NCI-H187 treated with DMSO at 0.1 percent for 48 hours (cell line): ENCODE data around the gene MYO7B.
"Not testable (repeated sequence)": the region's sequence is repeated elsewhere in the genome, so short reads cannot be mapped to it uniquely, and the experiment has no call there.

Experiments used
- DNase-seq: peaks from one replicate; lab custom pipeline; 2025; lab: John Stamatoyannopoulos, UW

Gene MYO7B

GRCh38 chr2:127523269-127523939 is 12.1 kb upstream of the MYO7B start:
- no peak for DNase-seq

GRCh38 chr2:127524198-127524834 is 11.2 kb upstream of the MYO7B start:
- DNase-seq, result not testable (repeated sequence)

- DNase-seq, result no peak
Measured at GRCh38 chr2:127525691-127526131, 9.8 kb upstream of the MYO7B start.

- peak; percentile 52 for DNase-seq
Measured at GRCh38 chr2:127526132-127527000, 9.1 kb upstream of the MYO7B start, which contains the start of gene IWS1. TSS of gene IWS1 (minus strand) at chr2:127526489. CDS start at chr2:127526208, 281 bp downstream.

GRCh38 chr2:127527001-127527804 is 8.3 kb upstream of the MYO7B start:
- DNase-seq, result no peak

- no peak for DNase-seq
Measured at GRCh38 chr2:127528487-127528886, 7.0 kb upstream of the MYO7B start.

GRCh38 chr2:127529416-127529815 is 6.1 kb upstream of the MYO7B start:
- DNase-seq, result not testable (repeated sequence)

- no peak for DNase-seq
Measured at GRCh38 chr2:127530245-127531140, 5.0 kb upstream of the MYO7B start.

- no peak for DNase-seq
Measured at GRCh38 chr2:127531221-127531648, 4.2 kb upstream of the MYO7B start.

GRCh38 chr2:127532296-127532695 is 3.2 kb upstream of the MYO7B start:
- DNase-seq, result no peak

- no peak for DNase-seq
Measured at GRCh38 chr2:127535918-127536317, 435 bp downstream of the MYO7B start.

GRCh38 chr2:127536707-127537541 is 1.4 kb downstream of the MYO7B start:
- DNase-seq, result no peak

- DNase-seq, result no peak
Measured at GRCh38 chr2:127537644-127538043, 2.2 kb downstream of the MYO7B start.

GRCh38 chr2:127541809-127542208 is 6.3 kb downstream of the MYO7B start:
- no peak for DNase-seq

- DNase-seq, result no peak
Measured at GRCh38 chr2:127542231-127542630, 6.7 kb downstream of the MYO7B start.

GRCh38 chr2:127543013-127543501 is 7.6 kb downstream of the MYO7B start:
- DNase-seq, result not testable (repeated sequence)

- DNase-seq, result no peak
Measured at GRCh38 chr2:127545189-127545588, 9.7 kb downstream of the MYO7B start.

- no peak for DNase-seq
Measured at GRCh38 chr2:127545796-127546195, 10.3 kb downstream of the MYO7B start.

- DNase-seq, result no peak
Measured at GRCh38 chr2:127546797-127547196, 11.3 kb downstream of the MYO7B start.
